Muscle of leg (tissue), 11 donors: Measurements from ENCODE around the gene ATP1B3. TPM values are rescaled to one million over a fixed set of nuclear protein-coding genes. Genes with fewer than 3 reads are reported as not detected.
"Not testable (repeated sequence)": the region's sequence is repeated elsewhere in the genome, so short reads cannot be mapped to it uniquely, and the experiment has no call there.

Source experiments
- DNase-seq: peaks from one replicate; pipeline ENCODE4 v3.0.0; 2013
- H3K27ac ChIP-seq: one replicate; pipeline ENCODE4 v1.5.1; 2013; ENCODE audit warnings: mild to moderate bottlenecking, low read length, control low read depth
- H3K27me3 ChIP-seq: one replicate; pipeline ENCODE4 v1.6.1; 2013; ENCODE audit warnings: low read length; ENCODE audit not compliant: control insufficient read depth, insufficient read depth
- H3K36me3 ChIP-seq: one replicate; pipeline ENCODE4 v1.6.1; 2013; ENCODE audit warnings: low read length; ENCODE audit not compliant: control insufficient read depth, insufficient read depth
- H3K4me1 ChIP-seq: one replicate; pipeline ENCODE4 v1.6.1; 2013; ENCODE audit warnings: low read length; ENCODE audit not compliant: control insufficient read depth, insufficient read depth
- H3K4me3 ChIP-seq: one replicate; pipeline ENCODE4 v1.5.1; 2013; ENCODE audit warnings: low read length, control low read depth
- H3K9me3 ChIP-seq: replicated peaks from 2 replicates; pipeline ENCODE4 v1.6.1; 2013; ENCODE audit warnings: low read depth, low read length; ENCODE audit not compliant: control insufficient read depth
- WGBS: methylation state at CpG from one replicate; pipeline ENCODE4 v1.1.5; 2013; ENCODE audit warnings: missing lambda C conversion rate; ENCODE audit not compliant: insufficient coverage; 5-methylcytosine and 5-hydroxymethylcytosine counted together
- polyA plus RNA-seq, 8 donors: library from polyadenylated mRNA; unstranded; fragments of 120-200 nt; gene quantifications; one replicate each; pipeline versions ENCODE4 v1.2.1 to v1.2.3, GENCODE V29; 2013; ENCODE audit warnings: inconsistent platforms in 1 of 8, low replicate concordance in 1 of 8; ENCODE audit not compliant: insufficient read length in 8 of 8, insufficient read depth in 1 of 8
- total RNA-seq: library from RNA; stranded (reverse); fragments of 120-200 nt; gene quantifications from one replicate; pipeline ENCODE4 v1.2.4, GENCODE V29; 2013

The ATP1B3 gene
- total and polyA plus RNA-seq, 9 donors: 25.8 to 113 (median 84.6) TPM

GRCh38 chr3:141920701-141921100 is 44.3 kb downstream of the ATP1B3 start:
- Histone ChIP-seq H3K4me1 (no peaks in the 10 kb centered on the region), H3K9me3 (no peaks in the 10 kb centered on the region), H3K27me3 (no peaks in the 10 kb centered on the region), H3K27ac (no peak overlapping the region), H3K36me3 (peaks cover 16% of the 10 kb centered on the region), H3K4me3 (no peak overlapping the region)
- no peak for DNase-seq
- WGBS: no CpG with 5 or more reads among the region's 4 CpGs

- Histone ChIP-seq H3K36me3 (peaks cover 18% of the 10 kb centered on the region), H3K4me3 (no peak overlapping the region), H3K4me1 (no peaks in the 10 kb centered on the region), H3K9me3 (no peaks in the 10 kb centered on the region), H3K27ac (no peak overlapping the region), H3K27me3 (no peaks in the 10 kb centered on the region)
- 100% methylated on average over 1 of the region's 2 CpGs for WGBS
- DNase-seq: no peak
Observed at GRCh38 chr3:141921316-141921715, 44.9 kb downstream of the ATP1B3 start.

GRCh38 chr3:141925677-141926076 is 49.2 kb downstream of the ATP1B3 start:
- 80% methylated on average over 1 of the region's 5 CpGs for WGBS
- not testable (repeated sequence) for H3K4me3 ChIP-seq, H3K4me1 ChIP-seq, H3K27me3 ChIP-seq, H3K9me3 ChIP-seq, H3K27ac ChIP-seq, DNase-seq
- peaks cover 29% of the 10 kb centered on the region for H3K36me3 ChIP-seq

- no peaks in the 10 kb centered on the region for H3K9me3 ChIP-seq
- H3K36me3 ChIP-seq: peaks cover 28% of the 10 kb centered on the region
- no peak for DNase-seq
- H3K4me1 ChIP-seq: no peaks in the 10 kb centered on the region
- no peak overlapping the region for H3K27ac ChIP-seq
- H3K27me3 ChIP-seq: no peaks in the 10 kb centered on the region
- H3K4me3 ChIP-seq: no peak overlapping the region
- WGBS: 82% methylated on average over 5 of the region's 9 CpGs
Observed at GRCh38 chr3:141926929-141927328, 50.5 kb downstream of the ATP1B3 start.

GRCh38 chr3:141928631-141929270 is 52.3 kb downstream of the ATP1B3 start:
- Histone ChIP-seq H3K4me1 (peaks cover 4% of the 10 kb centered on the region), H3K4me3 (no peak overlapping the region), H3K36me3 (peaks cover 25% of the 10 kb centered on the region), H3K9me3 (no peaks in the 10 kb centered on the region), H3K27ac (no peak overlapping the region), H3K27me3 (no peaks in the 10 kb centered on the region)
- DNase-seq: no peak
- 89% methylated on average over 15 of the region's 15 CpGs for WGBS

GRCh38 chr3:141929341-141929995 is 53.0 kb downstream of the ATP1B3 start:
- H3K4me1 ChIP-seq: peaks cover 9% of the 10 kb centered on the region
- H3K9me3 ChIP-seq: no peaks in the 10 kb centered on the region
- DNase-seq: no peak
- no peaks in the 10 kb centered on the region for H3K27me3 ChIP-seq
- peaks cover 25% of the 10 kb centered on the region for H3K36me3 ChIP-seq
- no peak overlapping the region for H3K27ac ChIP-seq
- H3K4me3 ChIP-seq: no peak overlapping the region
- WGBS: 85% methylated on average over 6 of the region's 7 CpGs

- Histone ChIP-seq H3K27me3 (no peaks in the 10 kb centered on the region), H3K27ac (no peak overlapping the region), H3K4me1 (peaks cover 9% of the 10 kb centered on the region), H3K36me3 (peaks cover 17% of the 10 kb centered on the region), H3K4me3 (no peak overlapping the region), H3K9me3 (no peaks in the 10 kb centered on the region)
- no CpG with 5 or more reads among the region's 4 CpGs for WGBS
- DNase-seq: no peak
Observed at GRCh38 chr3:141930801-141931200, 54.4 kb downstream of the ATP1B3 start.

- Histone ChIP-seq H3K27ac (peak overlapping the region; percentile 47), H3K4me3 (no peak overlapping the region), H3K27me3 (no peaks in the 10 kb centered on the region), H3K9me3 (no peaks in the 10 kb centered on the region), H3K4me1 (peaks cover 9% of the 10 kb centered on the region), H3K36me3 (peaks cover 12% of the 10 kb centered on the region)
- peak; percentile 55 for DNase-seq
- WGBS: 73% methylated on average over 9 of the region's 16 CpGs
Observed at GRCh38 chr3:141933421-141934300, 57.2 kb downstream of the ATP1B3 start.

- Histone ChIP-seq H3K9me3 (no peaks in the 10 kb centered on the region), H3K27me3 (no peaks in the 10 kb centered on the region), H3K36me3 (peaks cover 7% of the 10 kb centered on the region), H3K4me3 (no peak overlapping the region), H3K27ac (peak overlapping the region; percentile 43), H3K4me1 (peaks cover 9% of the 10 kb centered on the region)
- DNase-seq: no peak
- WGBS: 100% methylated on average over 1 of the region's 4 CpGs
Observed at GRCh38 chr3:141934354-141934753, 57.9 kb downstream of the ATP1B3 start.

GRCh38 chr3:141938011-141938500 is 61.6 kb downstream of the ATP1B3 start:
- H3K4me1 ChIP-seq: peaks cover 16% of the 10 kb centered on the region
- H3K9me3 ChIP-seq: no peaks in the 10 kb centered on the region
- H3K27me3 ChIP-seq: no peaks in the 10 kb centered on the region
- WGBS: 94% methylated on average over 10 of the region's 20 CpGs
- no peak overlapping the region for H3K4me3 ChIP-seq
- no peak for DNase-seq
- H3K36me3 ChIP-seq: no peaks in the 10 kb centered on the region
- H3K27ac ChIP-seq: no peak overlapping the region
